Measurements from ENCODE around the gene TMEM263.

DNA sequence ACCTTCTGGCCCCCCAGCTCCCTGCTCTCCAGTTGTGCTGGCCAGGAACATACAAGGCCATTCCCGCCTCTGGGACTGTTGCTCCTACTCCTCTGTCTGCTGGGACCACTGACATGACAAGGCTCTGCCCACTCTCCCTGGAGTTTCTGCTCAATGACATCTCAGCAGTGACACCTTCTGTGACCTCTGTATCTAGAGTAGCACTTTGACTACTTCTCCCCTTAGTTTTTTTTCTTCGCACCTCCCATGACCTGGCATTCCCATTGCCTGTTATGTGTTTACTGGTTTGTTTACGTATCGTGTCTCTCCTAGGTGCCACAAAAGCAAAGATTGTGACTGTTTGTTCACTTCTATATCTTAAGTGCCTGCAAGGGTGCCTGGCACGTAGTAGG lies 40.1 kb upstream of the TMEM263 start:
- TF ChIP-seq POLR2A (IDR thresholded peaks at IDR 0.05) = no peak
- TF ChIP-seq, protein P1, sequence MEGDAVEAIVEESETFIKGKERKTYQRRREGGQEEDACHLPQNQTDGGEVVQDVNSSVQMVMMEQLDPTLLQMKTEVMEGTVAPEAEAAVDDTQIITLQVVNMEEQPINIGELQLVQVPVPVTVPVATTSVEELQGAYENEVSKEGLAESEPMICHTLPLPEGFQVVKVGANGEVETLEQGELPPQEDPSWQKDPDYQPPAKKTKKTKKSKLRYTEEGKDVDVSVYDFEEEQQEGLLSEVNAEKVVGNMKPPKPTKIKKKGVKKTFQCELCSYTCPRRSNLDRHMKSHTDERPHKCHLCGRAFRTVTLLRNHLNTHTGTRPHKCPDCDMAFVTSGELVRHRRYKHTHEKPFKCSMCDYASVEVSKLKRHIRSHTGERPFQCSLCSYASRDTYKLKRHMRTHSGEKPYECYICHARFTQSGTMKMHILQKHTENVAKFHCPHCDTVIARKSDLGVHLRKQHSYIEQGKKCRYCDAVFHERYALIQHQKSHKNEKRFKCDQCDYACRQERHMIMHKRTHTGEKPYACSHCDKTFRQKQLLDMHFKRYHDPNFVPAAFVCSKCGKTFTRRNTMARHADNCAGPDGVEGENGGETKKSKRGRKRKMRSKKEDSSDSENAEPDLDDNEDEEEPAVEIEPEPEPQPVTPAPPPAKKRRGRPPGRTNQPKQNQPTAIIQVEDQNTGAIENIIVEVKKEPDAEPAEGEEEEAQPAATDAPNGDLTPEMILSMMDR (IDR thresholded peaks at IDR 0.05 in 4 of 5, conservative IDR thresholded peaks at IDR 0.05 in 1 of 5) = no peak

All from gastrocnemius medialis (tissue), 4 donors.